ENCODE results near the gene SCNN1A. TPM values are rescaled to one million over a fixed set of nuclear protein-coding genes. Genes with fewer than 3 reads are reported as not detected.

Gene SCNN1A
- total RNA-seq, 1 experiment from 2014 or later = 118 TPM

- no peak overlapping the region for H3K27ac ChIP-seq (ENCODE audit: low read depth, low read length)
- RAD21 ChIA-PET (ENCODE audit: low non-redundant PET in 1 of 2, low total read pairs in 2 of 2, uncharacterized antibody in 2 of 2, unreplicated experiment in 2 of 2) = no interaction called here
- CTCF ChIA-PET = no interaction called here
These were observed 59.4 kb downstream of the SCNN1A start for GRCh38 chr12:6315704-6316597.

More at GRCh38 chr12:6315704-6316597, 59.4 kb downstream of the SCNN1A start:
- no peak overlapping the region for H3K9ac ChIP-seq (ENCODE audit: low read length)
- no TSS peak for BruUV-seq (replicated peaks)
- no peaks in the 10 kb centered on the region for H3K9me3 ChIP-seq (ENCODE audit: control insufficient read depth in 1 of 2, insufficient read depth in 1 of 2, low read depth in 1 of 2, low read length in 2 of 2)
- no peak for DNase-seq (ENCODE audit: low read depth, low spot score)
- H3K4me3 ChIP-seq (replicated peaks in 1 of 2; ENCODE audit: low read depth in 1 of 2, low read length in 2 of 2) = no peak overlapping the region
- H3K36me3 ChIP-seq (ENCODE audit: control insufficient read depth in 1 of 2, insufficient read depth in 2 of 2, low read length in 2 of 2) = peaks cover 0 to 12% of the 10 kb centered on the region in 2 experiments; a peak in 2 of 4 replicates
- ATAC-seq = no peak
- peaks cover 26 to 28% of the 10 kb centered on the region in 2 experiments for H3K4me1 ChIP-seq (ENCODE audit: control insufficient read depth in 1 of 2, insufficient read depth in 2 of 2, low read length in 2 of 2)
- intact Hi-C loops (cut with micrococcal nuclease) = no loop called here
- no peaks in the 10 kb centered on the region for H4K20me1 ChIP-seq (ENCODE audit: insufficient read depth)
- no peak overlapping the region for H2AFZ ChIP-seq (ENCODE audit: low read depth, low read length, poor library complexity, severe bottlenecking)
- no peak overlapping the region for H3K4me2 ChIP-seq (ENCODE audit: low read length)
- POLR2A ChIA-PET = no interaction called here
- no peaks in the 10 kb centered on the region for H3K9me2 ChIP-seq (ENCODE audit: insufficient read depth)
- TF ChIP-seq ZNF274 (IDR thresholded peaks at IDR 0.05; ENCODE audit: low read depth, low read length) (no peak), ATF3 (IDR thresholded peaks at IDR 0.05) (no peak), FOSL1 (IDR thresholded peaks at IDR 0.05; ENCODE audit: low read depth) (no peak), JUND (IDR thresholded peaks at IDR 0.05) (no peak), SRF (IDR thresholded peaks at IDR 0.05; ENCODE audit: low read depth) (no peak), CBX3 (IDR thresholded peaks at IDR 0.05; ENCODE audit: low read depth) (no peak), ZBTB33 (IDR thresholded peaks at IDR 0.05; ENCODE audit: extremely low read depth, insufficient replicate concordance, low read length) (no peak), POLR2A (IDR thresholded peaks at IDR 0.05; ENCODE audit: borderline replicate concordance, extremely low read depth, insufficient read depth, insufficient read length) (no peak), ELF1 (IDR thresholded peaks at IDR 0.05; ENCODE audit: borderline replicate concordance, low read depth) (no peak), EGR1 (IDR thresholded peaks at IDR 0.05; ENCODE audit: low read depth) (no peak), CTCF (IDR thresholded peaks at IDR 0.05 in 2 of 3, conservative IDR thresholded peaks at IDR 0.05 in 1 of 3; ENCODE audit: borderline replicate concordance in 1 of 3, insufficient read depth in 1 of 3, low read depth in 2 of 3, low read length in 2 of 3) (no peak), SIN3A (IDR thresholded peaks at IDR 0.05; ENCODE audit: low read depth) (no peak), EZH2phosphoT487 (IDR thresholded peaks at IDR 0.05; ENCODE audit: borderline replicate concordance) (no peak)
- H3K79me2 ChIP-seq (ENCODE audit: insufficient read depth, low read length) = no peaks in the 10 kb centered on the region
- H3K27me3 ChIP-seq (ENCODE audit: insufficient read depth, low read length) = no peaks in the 10 kb centered on the region
